HG03280 (cell line): ENCODE results near the gene CBX5.
"Not testable (repeated sequence)": the region's sequence is repeated elsewhere in the genome, so short reads cannot be mapped to it uniquely, and the experiment has no call there.

Source experiments
- ATAC-seq: cut with Tn5 transposase; IDR thresholded peaks from one replicate; pipeline ENCODE4 v1.9.1; 2021; ENCODE audit warnings: mild to moderate bottlenecking, moderate library complexity; ENCODE audit not compliant: unreplicated experiment

The CBX5 gene

DNA sequence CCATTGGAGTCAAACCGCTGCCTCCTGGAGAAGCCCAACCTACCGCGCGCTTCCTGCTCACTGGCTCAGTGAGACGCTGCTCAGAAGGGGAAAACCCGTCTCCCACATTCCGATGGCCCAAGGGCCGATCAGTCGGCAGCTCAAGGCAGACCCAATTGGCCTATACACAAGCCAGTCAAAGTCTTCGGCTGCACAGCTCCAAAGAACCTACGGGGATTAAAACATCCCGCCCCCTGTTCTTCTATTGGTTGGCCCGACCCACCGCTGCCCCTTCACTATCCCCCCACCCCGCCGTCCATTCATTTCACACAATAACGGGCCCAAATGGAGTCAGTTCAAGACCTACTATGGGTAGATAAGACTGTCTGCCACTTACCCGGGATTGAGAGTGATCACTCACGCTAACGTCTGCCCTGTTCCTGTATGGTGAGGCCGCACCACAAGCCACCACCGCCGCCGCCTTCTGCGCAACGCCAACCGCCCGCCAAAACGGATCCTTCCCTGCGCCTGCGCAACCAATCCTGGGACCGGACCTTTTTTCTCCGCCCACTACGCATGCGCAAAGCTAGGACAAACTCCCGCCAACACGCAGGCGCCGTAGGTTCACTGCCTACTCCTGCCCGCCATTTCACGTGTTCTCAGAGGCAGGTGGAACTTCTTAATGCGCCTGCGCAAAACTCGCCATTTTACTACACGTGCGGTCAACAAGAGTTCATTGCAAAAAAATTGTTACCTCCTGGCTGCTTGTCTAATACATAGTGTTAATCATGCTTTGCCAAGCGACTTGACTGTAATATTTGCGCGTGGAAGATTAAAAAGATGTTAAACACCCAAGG is at the start of gene CBX5:
Gene CBX5 (minus strand): TSS at position 491 of the 836 bp plus-strand sequence. CDS start 22,472 bp downstream, outside the sequence.
- ATAC-seq, result peak; percentile 68

GRCh38 chr12:54328595-54329337 is 48.8 kb upstream of the CBX5 start:
- ATAC-seq, result no peak

DNA sequence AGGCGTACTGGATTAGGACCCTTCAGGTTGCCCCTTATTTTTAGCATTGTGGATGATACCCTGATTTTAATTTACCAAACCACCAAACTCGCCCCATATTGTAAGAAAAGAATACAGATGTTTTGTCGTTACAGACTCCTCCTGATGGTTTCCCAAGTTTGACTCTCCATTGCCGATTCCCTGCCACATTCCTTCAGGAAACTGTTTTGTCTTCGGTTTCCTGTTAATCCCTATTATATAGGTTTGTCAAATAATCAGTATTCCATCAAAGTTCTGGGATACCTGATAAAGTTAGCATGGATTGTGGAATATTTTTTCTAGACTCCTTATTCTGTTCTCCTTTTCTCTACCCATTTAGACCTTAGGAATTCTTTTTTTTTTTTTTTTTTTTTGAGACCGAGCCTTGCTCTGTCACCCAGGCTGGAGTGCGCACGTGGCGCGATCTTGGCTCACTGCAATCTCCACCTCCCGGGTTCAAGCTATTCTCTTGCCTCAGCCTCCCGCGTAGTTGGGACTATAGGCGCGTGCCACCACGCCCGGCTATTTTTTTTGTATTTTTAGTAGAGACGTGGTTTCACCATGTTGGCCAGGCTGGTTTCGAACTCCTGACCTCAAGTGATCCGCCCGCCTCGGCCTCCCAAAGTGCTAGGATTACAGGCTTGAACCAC is 45.7 kb upstream of the CBX5 start:
- ATAC-seq, result not testable (repeated sequence)

GRCh38 chr12:54324617-54325441 is 44.9 kb upstream of the CBX5 start, which contains the start of gene COPZ1:
Gene COPZ1, plus strand, starts transcription at chr12:54325131. Its CDS starts 33 bp downstream, at chr12:54325164.
- ATAC-seq, result peak; percentile 98

DNA sequence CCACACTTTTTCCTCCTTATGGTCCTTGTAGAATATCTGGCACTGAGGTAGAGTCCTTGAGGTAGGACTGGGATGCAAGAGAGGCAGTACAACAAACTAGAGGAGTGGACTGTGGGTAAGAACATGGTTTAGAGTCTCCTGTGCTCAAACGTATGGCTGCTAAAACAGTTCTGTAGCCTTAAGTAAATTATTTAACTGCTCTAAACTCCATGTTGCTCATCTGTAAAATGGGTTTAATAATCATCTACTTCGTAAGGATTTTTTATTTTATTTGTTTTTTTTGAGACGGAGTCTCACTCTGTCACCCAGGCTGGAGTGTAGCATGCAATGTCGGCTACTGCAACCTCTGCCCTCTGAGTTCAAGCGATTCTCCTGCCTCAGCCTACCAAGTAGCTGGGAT is 41.4 kb upstream of the CBX5 start:
- no peak for ATAC-seq

- not testable (repeated sequence) for ATAC-seq
Measured at GRCh38 chr12:54312309-54312708, 32.4 kb upstream of the CBX5 start.

GRCh38 chr12:54311051-54311450 is 31.1 kb upstream of the CBX5 start:
- ATAC-seq, result no peak

- no peak for ATAC-seq
Measured at GRCh38 chr12:54306925-54307741, 27.2 kb upstream of the CBX5 start.

DNA sequence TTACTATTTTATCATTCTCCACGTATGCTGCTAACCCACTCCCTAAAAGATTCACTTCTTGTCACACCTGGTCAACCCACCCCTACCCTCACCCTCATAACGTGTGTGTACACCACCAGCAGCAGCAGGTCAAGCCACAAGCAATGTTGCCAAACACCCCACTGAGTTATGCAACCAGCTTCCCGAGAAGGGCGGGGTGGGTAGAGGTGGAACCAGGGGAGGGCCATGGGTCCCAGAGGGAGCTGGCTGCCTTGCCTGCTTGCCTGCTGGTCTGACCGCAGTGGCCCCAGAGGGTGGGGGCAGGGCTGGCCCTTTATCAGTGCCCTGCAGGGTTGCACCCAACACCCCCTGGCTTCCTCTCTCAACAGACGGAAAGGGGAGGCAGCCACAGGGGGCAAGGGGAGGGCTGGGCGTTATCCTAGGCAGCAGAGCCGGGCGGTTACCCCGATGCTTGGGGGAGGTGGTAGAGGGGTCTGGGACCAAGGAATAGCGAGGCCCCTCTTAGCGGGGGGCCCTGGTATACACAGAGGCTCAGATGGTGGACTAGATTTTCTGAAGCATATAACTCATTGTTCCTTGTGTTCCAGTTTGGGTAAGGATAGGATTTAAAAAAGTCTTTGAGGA is 24.4 kb upstream of the CBX5 start:
- ATAC-seq, result no peak

- ATAC-seq, result no peak
Measured at GRCh38 chr12:54303640-54304039, 23.7 kb upstream of the CBX5 start.

DNA sequence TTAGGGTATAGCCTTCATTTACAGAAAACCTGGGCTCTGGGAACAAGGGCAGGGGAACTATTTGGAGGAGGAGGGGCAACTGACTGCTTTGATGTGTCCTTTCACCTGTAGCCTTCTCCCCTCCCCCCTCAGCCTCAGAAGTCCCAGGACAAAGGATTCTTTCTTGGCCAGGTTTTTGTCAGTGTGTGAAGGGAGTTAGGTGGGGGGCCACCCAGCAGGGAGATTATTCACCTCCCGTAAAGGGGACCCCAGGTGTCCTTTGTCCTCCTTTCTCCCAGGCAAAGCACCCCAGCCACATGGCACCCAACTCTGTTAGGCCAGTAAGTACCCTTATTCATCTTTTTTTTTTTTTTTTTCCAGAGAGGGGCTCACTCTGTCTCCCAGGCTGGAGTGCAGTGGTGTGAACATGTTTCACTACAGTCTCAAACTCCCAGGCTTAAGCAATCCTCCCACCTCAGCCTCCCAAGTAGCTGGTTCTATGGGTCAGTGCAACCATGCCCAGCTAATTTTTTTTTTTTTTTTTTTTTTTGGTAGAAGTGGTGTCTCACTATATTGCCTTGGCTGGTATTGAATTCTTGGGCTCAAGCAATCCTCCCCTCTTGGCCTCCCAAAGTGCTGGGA is 21.6 kb upstream of the CBX5 start:
- ATAC-seq, result no peak

DNA sequence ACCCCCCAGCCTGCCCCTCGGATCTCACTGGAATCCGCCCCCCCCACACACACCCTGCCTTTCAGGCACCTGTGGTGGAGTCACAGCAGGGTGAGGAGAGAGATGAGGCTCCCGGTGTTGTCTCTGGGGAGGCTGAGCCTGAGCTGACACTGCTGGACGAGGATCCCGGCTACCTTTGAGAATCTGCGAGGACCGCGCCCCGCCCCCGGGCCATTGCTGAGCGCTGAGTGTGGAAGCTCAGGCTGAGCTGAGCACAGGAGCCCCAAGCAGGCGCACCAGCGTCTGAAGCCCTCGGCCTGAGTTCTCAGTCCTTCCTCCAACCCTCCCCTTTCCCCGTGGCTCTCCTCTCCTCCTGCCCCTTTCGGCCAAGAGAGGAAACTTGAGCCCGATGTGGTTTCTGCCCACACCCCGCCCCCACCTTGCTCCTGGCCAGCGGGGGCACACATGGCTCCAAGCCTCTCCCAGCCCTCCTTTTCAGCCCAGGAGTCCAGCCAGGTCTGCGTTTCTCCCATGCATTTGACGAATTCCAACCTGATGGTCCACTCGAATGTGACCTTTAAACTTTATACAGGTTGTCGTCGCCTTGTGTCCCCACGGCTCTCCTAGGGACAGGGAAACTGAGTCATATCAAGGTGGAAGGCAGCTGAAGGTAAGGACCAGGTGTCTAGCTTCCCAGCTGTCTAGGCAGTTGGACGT is 21.0 kb upstream of the CBX5 start, which contains the start of gene NFE2:
Gene NFE2 (minus strand): TSS at position 284 of the 696 bp plus-strand sequence. CDS start 5,767 bp downstream, outside the sequence.
- ATAC-seq, result no peak

GRCh38 chr12:54300225-54300731 is 20.4 kb upstream of the CBX5 start:
- no peak for ATAC-seq

DNA sequence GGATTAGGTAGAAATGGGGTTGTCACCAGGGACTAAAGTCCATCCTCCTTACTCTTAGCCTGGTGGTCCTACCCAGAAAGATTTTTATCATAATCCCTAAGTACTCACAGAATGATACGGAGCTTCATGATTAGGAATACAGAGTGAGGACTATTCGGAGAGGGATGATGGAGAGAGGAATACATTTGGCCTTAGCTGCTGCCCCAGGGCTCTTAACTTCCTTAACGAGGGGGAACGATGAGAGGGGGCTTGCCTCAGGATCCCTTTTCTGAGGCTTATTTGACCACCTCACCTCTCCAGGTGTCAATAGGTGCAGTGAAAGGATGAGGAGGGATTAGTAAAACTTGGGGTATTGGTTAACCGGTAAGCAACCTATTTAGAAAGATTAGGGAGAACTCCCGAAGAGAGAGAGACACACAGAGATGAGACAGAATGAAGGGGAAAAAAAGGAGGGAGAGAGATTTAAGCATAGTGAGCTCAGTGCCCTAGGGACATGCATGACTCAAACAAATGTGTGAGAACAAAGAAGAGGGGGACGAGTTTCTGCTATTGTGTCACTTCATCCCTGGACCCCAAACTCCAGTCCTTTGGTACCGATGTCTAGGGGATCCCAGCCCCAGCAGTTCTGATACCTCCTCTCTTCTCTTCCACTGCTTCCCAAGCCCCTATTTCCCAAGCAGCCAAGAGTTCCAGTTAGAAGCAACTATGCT is 19.7 kb upstream of the CBX5 start:
- no peak for ATAC-seq

DNA sequence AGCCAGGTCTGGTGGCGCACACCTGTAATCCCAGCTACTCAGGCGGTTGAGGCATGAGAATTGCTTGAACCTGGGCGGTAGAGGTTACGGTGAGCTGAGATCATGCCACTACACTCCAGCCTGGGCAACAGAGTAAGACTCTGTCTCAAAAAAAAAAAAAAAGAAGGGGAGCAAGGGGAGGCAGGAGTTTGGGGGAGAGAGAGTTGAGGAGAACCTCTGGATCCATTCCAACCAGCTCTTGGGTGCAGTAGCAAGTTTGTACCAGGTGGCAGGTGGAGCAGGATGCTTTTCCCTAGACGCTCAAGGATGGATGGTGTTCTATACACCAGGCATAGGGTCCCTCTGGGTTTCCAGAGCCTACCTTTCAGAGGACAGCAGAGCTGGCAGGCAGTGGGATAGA is 19.0 kb upstream of the CBX5 start:
- no peak for ATAC-seq

DNA sequence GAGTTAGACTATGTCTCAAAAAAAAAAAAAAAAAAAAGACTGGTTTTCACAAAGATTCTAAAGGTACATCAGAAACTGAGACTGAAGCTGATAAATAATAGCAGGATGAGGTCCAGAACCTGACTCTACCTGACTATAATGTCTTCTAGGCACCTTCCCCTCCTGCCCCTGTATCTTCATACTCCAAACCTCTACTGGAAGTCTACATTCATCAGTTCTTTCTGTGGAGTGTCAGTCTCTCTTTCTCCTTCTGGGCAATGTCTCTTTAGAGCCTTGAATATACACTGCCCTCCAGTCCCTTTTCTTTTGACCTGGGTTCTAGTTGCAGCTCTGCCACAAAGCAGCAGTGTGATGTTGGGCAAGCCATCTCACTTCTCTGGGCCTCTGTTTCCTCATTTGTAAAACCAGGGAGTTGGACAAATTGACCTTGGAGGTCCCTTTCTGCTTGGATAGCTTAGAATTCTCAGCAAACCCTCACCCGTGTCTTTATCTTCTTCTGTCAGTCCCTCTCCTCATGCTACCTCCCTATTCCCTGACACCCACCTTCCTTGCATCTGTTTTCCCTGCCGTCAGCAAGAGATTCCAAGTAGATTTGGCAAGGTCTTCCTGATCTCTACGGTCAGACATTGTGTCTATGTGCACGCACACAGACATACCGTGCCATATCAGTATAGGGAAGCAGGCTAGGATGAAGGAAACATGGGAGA is 16.6 kb upstream of the CBX5 start:
- ATAC-seq, result no peak
